ENCODE results near the gene RIC3.

Gene RIC3

GRCh38 chr11:8066036-8066910 lies 102.6 kb downstream of the RIC3 start:
- DNase-seq = no peak

DNA sequence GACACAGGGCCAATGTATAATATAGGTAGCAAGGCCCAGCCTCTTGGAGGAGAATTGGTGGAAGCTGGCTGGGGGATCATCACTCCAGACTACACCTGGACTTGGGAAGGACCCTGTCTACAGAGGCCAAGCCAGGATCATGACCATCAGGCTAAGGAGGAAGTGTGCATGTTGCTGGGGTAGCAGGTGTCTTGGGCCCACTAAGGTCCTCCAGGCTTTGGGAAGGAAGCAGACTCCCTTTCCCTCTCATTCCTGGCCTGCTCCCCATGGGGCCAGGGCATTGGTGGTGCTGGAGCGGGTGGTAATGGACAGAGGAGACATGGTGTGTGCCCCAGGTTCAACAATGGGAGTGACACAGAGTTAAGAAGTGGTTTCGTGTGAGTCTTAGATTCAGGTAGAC lies 103.8 kb downstream of the RIC3 start:
- DNase-seq = no peak

- DNase-seq = no peak
Observed at GRCh38 chr11:8063324-8063723, 105.5 kb downstream of the RIC3 start.

GRCh38 chr11:8062781-8063257 lies 106.0 kb downstream of the RIC3 start:
- no peak for DNase-seq

DNA sequence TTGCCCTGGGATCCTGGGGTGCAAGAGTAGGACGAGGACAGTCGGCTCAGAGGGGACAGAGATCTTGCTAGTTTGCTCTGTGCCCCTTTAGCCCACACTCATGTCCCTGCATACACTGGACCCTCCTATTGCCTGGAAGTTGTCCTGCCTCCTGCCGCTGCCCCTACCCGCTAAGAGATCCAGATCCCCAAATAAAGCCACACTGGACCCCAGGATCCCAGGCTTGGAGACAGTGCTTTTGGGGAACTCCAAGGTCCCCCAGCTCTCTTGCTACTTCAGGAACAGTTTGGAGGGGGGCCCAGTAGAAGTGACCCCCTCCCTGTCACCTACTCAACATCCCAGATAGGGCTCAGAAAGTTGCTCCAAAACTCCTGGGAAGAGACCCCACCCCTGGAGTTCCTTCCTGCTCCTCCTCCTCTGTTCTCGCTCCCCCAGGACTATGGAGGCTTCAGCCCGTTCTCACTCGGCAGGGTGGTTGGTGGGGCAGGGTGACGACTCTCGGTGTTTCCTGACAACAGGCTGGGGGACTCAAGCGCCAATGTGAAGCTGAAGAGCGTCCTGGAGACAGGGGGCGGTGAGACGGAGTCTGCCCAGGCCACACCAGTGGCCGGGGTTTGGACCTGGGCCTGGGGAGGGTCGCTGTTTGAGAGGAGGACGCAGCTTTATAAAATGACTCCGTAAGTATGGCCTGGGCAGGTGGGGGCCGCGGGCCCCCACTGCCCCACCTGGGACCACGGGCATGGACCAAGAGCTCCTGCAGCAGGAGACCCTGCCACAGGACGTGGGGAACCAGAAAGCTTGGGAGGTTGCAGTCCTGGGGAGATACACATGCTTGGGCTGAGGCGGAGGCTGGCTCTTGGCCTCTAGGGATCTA lies 107.0 kb downstream of the RIC3 start:
- no peak for DNase-seq

DNA sequence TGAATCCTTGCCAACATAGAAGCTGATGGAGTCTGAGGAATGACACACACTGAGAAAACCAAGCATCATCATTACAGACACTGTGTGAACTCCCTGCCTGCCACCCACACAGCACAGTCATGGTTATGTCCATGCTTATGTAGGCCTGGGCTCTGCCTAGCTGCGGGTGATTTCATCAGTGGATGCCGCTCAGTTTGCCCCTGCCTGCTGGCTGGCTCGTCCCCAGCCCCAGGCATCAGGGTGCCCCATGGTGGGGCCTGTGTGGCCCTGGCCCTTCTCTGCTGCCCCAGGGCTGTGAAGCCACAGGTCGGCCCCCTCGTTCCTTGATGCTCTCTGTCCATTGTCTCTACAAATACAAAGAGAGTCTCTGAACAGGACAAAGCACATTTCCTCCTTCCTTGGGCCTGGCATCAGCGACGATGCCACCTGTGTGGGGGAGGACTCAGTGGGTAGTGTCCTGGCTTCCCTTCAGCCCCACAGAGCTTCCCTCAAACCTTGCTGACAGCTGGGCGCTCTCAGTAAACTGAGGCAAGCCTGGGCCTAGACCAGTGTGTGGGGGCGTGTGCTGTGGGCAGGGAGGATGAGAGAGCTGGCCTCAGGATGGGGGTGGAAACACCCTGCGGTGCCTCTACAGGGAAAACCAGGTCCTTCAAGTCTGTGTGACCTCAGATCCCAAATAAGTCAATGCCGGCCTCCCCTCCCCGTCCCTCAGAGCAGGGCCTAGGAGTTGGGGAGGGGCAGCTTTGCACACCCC lies 107.8 kb downstream of the RIC3 start:
- DNase-seq = no peak

DNA sequence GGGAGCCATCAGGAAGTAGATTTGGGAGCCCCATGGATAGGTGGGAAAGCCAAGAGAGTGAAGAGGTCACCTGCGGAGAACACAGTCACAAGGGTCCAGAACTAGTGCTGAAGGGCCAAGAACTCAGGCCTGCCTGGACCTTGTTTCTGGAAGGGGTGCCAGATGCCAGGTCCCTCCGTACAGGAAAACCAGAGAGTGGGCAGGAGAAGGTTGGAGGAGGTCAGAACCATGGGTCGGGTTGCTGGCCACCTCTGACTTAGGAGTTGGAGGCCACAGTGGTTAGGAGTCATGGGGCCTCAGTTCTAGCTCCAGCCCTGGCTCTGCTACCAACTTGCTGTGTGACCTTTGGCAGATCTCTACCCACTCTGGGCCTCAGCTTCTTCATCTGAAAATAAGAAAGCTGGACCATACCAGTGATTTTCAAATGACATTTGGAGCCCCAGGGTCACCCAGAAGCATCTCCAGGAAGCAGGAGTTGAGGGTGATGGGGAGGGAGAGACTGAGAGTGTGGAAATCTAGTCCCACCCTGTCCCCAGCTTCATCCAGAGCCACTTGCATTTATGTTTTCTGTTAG lies 108.6 kb downstream of the RIC3 start:
- no peak for DNase-seq

DNA sequence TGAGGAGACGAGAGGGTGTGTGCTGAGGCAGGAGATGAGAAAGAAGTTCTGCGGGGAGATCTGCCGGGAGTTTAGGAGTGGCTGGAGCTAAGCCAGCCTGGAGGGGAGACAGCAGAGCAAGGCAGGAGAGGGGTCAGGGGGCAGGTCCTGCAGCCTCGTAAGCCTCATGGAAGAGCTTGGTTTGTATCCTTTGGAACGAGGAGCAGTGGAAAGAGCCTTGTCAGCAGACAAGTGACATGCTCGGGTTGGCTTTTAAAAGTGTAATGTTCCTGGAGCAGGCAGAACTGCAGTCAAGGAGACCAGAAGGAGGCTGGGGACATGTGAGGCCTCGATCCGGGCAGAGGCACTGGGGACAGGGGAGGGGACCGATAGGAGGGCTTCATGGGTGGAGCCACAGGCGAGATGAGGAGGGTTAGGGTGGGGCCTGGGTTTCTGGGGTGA lies 109.2 kb downstream of the RIC3 start:
- DNase-seq = no peak

GRCh38 chr11:8059030-8059429 lies 109.8 kb downstream of the RIC3 start:
- no peak for DNase-seq

GRCh38 chr11:8058216-8058615 lies 110.6 kb downstream of the RIC3 start:
- no peak for DNase-seq

GRCh38 chr11:8056810-8057463 lies 111.9 kb downstream of the RIC3 start:
- DNase-seq = no peak
